Stimulated activated CD8-positive, alpha-beta memory T cell treated with anti-CD3 and anti-CD28 coated beads, Interleukin-15, amount 100 ng/mL, for 24 hours (primary cell): ENCODE measurements around the gene C10orf71.

Experiments used
- DNase-seq: peaks from one replicate; pipeline ENCODE4 v3.0.0-alpha.2; 2020; ENCODE audit warnings: low read depth

Gene C10orf71

DNA sequence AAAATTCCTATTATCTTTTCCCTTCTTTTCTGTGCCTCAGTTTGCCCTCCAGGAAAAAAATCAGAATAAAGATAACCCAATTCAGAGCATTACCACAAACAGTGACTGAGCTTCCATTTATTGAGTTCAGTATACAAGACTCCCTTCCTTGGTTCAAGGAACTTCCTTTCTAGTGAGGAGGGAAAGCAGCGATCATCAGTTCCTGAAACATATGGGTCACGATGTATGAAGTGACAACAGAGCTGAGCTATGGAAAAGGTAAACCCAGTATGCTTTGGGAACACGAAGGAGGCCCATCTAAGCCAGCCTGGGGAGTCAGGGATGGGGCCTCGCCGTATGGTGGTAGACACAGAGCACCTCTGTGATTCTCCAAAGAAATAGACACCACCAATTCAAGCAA is 15.8 kb downstream of the C10orf71 start:
- DNase-seq, result no peak

DNA sequence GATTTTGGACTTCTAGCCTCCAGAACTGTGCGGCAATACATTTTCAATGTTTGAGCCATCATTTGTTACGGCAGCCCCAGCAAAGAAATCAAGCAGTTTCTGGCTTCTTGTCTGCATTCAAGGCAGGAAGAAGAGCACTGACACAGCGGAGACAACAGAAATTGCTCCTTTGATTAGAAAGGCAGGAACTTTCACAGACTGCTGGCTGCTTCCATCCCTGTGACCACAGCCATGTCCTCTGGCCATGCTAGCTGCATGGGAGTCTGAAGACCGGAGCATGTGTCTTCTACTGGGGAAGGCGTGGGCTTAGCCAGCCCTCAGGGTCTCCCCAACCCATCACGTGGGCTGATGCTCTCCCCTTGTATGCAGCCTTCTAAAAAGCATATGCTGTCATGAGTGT is 19.1 kb downstream of the C10orf71 start:
- DNase-seq, result no peak

DNA sequence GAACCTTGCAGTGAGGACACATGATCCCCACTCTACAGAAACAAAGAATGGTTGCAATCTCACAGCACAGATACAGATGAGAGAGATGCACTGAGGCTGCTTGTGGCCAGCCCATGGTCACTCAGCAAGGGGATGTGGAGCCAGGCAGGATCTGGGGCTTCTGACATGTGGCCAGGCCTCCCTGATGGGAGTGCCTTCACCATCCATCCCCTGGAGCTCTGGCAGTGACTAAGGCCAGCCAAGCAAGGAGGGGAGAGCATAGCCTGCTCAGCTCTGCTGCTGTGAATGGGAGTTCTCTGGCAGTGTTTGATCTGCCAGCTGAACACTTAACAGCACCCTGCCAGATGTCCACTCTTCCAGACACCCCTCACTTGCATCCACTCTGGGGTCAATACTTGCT is 19.8 kb downstream of the C10orf71 start:
- no peak for DNase-seq

DNA sequence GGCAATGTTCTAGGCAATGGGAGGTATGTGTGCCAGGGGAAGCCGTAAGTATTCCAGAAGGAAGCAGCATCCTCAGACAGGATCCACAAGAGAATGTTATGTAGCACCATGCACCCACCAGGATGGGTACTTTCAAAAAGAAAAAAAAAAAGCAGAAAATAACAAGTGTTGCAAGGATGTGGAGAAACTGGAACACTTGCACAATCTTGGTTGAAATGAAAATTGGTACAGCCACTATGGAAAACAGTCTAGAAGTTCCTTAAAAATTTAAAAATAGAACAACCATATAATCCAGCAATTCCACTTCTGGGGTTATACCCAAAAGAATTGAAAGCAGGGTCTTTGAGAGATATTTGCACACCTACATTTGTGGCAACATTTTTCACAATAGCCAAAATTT is 20.2 kb downstream of the C10orf71 start:
- no peak for DNase-seq

DNA sequence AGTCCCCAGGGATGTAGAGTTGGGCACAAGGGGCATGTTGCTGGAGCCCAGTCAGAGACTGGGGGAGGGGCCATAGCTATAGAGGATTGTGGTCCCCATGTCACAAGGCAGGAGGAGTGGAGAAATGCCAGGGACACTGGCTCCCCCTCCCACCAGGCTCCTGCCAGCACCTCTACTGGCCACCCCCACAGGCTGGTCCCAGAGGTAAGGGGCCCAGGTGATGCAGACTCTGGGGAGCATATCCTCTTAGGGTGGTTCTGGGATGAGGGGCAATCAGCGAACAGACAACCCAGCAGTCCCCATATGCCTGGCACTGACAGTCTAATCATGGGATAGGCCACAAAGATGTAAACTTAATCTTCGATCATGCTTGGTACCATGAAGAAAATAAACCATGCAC is 21.2 kb downstream of the C10orf71 start:
- DNase-seq, result no peak

DNA sequence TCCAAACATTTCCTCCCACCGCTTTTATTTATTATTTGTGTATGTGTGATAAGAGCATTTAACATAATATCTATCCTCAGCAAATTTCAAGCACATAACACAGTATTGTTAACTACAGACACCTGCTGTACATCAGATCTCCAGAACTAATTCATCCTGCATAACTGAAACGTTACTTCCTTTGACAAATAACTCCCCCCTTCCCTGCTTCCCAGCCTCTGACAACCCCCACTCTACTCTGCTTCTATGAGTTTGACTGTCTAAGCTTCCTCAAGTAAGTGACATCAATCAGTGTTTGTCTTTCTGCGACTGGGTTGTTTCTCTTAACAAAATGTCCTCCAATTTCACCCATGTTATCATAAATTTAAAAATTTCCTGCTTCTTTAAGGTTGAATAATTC is 22.1 kb downstream of the C10orf71 start:
- DNase-seq, result no peak

DNA sequence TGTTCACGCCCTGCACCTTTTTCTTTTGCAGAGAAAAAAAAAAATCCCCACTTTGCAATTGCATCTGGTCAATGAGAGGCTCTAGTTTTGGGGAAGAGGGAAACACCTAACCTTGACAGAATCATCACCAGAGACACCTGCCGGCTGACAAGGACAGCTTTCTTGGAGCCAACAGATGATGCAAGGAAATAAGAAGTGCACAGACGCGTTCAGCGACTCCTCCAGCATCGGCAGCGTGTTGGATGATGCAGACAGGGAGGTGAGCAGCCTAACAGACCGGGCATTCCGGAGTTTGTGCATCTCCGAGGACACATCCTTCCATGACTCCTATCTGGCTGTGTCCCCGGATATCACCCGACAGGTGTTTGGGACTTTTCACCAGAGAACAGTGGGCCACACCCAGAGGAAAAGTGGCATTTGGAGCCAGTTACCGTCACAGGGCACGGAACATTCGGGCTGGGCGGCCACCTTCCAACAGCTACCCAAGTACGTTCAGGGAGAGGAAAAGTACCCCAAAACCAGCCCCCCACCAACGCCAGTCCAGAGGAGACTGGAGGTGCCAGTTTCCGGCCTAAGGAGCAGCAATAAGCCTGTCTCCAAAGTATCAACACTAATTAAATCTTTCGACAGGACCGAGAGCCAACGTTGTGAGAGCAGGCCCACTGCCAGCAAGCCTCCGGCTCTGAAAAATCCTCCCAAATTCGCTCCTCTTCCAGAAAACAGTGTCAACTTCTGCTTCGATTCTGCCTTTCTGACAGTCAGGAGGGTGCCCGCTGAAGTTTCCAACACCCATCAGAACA is 23.6 kb downstream of the C10orf71 start:
- DNase-seq, result no peak

DNA sequence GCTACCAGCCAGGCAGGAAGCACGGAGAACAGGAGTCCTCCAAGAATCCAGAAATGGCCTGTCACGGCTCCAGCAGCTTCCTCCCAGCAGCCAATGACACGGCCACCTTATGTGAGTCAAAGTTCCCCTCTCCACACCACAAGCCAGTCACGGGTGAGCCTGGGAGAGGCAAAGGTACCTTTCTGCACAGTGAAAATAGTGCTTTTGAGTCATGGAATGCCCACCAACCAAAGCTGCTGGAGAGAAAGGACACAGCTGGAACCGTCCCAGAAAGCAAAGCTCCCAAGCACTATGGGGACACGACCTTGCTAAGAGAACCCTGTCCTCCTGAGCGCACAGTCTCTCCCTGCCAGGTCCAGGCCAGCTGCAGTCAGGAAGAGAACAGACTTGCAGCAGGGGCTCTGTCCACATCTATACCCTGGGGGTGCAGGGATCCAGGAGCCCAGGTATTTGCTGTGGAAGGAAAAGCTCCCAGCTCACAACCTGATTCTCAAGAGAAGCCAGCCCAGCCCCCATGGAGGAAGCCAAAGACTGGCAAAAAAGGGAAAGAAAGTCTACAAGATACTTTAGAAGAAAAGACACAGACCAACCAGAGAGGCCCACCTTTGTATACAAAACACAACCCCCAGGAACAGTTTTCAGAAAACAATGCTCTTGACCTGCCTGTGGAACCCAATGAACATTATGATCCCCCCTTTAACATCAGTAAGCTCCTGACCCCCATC is 24.4 kb downstream of the C10orf71 start:
- DNase-seq, result no peak

DNA sequence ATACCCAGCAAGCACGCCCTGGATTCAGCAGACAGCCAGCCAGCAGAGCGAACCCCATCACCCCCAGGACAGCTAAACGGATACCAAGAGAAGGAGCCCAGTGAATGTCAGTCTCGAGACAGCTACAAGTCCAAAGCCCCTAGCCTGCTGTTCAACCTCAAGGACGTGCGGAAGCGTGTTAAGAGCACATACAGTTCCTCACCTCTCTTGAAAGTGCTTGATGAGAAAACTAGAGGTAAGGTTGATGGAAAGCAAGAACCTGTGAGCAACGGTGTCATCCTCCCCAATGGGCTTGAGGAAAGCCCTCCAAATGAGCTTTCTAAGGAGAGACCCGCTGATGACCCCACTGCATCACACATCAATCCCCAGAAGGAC is 24.9 kb downstream of the C10orf71 start:
- no peak for DNase-seq

DNA sequence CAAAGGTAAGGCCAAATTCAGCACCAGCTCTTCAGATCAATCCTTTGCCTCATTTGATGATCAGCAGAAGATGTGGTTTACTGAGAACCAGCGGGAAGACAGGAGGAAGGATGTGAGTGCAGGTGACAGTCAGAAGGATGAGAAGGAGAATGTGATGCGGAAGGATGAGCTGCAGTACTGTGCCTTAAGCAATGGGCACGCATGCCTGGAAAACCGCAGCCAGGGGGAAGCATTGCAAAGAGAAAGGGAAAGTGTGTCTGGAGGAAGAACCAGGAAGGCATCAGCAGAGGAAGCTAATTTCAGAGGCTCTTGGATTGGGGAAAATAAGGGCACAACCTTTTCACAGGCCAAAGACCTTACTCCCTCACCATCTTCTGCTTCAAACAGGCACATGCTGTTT is 25.7 kb downstream of the C10orf71 start:
- DNase-seq, result no peak

DNA sequence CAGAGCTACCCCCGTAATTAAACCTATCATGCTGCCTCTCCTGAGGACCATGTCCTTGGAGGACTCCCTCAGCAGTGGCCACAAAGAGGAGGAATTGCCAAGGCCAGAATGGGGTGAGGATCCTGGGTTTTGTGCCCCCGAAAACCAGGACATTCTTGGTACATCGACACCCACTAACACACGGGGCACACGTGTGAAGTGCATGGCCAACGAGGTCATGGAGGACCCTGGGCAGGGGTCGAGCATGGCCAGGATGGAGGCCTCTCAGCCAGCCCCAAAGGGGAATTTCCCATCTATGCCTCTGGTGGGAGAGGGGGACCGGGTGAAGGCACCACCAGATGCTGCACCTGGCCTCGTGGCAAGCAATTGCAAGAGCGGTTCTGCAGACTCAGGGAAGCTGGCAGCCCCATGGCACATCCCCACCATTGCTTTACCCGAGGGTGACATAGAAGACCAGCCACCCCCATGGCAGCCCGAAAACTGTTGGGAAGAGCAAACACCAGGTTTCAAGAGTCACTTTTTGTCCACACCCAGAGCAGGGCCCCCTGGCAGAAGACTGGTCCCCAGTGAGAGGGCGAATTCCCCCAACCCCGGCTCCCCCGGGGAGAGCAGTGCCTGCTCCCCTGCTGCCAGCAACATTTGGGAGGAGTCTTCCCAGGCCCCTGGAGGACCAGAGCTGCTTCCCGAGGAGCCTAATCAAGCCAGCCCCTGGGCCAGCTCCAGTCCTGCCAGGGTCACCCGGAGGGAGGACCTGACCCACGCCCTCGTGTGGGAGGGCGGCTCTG is 26.4 kb downstream of the C10orf71 start:
- no peak for DNase-seq

DNA sequence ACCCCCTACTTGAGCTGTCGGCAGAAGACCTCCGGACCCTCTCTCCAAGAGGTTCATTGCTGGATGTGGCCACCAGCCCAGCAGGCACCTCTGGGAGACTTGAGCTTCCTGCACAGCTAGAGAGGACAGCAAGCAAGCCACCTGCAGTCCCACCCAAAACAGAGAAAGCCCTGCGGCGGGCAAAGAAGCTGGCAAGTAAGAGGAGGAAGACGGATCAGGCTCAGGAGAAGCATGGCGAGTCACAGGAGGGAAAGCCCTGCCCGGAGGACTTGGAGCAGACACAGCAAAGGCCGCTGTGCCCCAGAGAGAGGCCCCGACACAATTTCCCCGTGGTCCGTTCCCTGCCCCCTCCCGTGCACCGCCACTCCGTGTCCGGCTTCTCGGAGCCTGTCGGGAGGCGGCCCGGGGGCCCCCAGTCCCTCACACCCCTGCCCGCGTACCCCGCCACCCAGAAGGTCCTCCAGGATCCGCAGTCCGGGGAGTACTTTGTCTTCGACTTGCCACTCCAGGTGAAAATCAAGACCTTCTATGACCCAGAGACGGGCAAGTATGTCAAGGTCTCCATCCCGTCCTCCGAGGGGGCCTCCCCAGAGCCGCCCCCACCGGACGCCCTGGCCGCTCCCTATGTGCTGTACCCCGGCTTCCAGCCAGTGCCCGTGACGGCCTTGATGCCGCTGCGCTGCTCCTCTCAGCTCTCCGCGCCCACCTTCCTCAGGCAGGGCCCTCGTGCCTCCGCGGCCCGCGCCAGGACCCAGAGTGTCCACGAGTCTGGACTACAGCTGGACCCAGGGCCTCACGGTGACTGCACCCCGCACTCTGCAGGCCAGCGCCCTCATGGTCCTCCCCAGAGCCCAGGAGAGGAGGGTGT is 27.2 kb downstream of the C10orf71 start:
- no peak for DNase-seq

DNA sequence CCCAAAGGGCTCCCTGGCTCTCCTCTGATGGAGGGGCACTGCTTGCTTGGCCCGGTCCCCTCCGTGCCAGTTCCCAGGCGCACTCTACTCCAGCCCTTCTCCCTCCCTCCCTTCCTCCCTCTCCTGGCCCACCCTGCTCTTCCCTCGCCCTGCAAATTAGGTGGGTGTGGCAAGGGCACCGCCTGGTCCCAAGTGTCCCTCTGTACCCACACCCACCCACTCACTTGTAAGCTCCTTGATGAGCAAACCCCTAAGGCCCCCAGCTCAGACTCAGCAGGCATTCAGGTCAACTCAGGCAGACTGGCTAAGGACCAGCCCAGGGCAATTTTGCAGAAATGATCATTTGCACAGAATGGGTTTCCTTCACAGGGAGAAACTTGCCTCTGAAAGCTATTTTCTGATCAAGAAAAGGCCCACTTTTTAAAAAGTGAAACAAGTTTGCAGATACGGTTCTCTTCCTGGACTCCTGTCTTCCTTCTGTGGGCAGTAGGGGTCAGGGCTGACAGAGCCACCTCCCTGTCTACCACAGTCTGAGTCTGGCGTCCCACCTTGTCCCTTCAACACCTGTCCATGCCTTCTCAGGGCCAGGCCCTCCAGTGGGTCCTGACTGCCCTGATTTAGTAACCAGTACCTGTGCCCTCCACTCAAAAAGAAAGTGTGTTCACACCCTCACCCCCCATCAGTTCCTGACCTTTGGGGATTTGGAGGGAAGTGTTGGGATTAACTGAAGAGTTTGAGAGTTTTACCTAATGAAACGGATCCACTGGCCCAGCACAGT is 28.3 kb downstream of the C10orf71 start:
- DNase-seq, result no peak

DNA sequence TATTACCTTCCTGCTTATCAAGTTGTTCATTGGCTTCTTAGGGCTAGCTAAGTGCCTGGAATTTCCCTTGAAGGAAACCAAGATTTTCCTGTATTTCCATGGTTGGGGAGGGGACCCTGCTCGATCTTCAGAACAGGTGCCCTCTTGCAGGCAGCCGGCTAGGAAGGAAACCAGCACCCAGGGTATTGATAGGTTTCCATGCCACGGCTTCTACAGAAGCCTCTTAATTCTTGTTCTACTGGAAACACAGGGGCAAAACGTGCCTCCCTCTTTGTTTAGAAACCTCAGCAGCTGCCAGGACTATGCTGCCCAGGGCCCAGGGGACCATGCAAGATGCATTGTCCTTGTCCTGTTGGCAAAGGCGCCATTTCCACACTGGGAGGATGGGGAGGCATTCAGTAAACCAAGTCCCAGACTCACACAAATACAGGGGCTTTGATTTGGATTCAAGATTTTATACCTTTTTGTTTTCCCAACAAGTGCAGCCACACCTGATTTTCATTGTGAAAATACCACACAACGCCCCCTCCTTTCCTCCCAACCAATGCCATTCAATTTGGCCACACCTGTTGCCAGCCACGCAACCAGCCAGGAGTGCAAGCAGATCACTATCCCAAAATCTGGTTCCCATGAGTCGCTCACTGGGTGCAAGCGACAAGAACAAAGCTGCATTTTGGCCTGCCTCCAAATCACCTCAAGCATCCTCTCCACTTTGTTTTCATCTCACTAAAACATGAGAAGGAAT is 29.6 kb downstream of the C10orf71 start:
- no peak for DNase-seq

DNA sequence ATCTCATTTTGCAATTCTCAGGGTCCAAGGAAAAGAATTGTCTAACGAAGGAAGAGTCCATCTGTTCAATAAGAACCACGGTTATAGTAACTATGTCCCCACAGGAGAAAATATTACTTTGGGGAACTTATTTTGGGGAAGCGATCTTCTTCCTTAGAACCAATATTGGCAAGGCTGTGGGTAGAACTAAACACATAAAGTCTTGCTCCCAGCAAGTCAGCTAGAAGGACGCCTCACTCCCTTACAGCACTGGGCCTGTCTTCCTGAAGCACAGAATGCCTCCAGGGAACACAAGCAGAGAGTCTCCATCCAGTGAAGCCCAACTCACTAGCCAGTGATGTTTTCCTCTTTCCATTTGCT is 30.2 kb downstream of the C10orf71 start:
- no peak for DNase-seq

DNA sequence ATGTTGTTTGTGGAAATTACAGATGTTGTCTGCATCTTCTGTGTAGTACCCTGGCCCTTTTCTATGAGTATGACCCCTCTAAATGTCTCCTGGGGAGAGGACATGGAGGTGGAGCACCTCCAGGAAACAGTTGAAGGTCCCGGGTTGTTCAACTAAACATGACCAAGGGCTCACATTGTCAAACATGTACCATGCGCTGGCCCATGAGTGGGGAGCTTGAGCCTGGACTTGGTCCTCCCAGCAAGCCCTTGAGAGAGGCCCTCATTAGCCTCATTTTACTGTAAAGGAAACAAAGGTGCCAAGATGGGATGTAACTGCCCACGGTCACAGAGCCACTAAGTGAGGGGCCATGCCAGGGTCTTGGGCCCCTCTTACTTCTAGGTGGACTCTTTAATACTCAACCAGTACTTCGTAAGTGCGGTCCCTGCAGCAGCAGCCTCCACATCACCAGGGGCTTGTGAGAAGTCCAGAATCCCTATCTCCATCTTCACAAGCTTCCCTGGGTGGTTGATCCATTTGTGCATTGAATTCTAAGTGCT is 31.2 kb downstream of the C10orf71 start:
- no peak for DNase-seq

DNA sequence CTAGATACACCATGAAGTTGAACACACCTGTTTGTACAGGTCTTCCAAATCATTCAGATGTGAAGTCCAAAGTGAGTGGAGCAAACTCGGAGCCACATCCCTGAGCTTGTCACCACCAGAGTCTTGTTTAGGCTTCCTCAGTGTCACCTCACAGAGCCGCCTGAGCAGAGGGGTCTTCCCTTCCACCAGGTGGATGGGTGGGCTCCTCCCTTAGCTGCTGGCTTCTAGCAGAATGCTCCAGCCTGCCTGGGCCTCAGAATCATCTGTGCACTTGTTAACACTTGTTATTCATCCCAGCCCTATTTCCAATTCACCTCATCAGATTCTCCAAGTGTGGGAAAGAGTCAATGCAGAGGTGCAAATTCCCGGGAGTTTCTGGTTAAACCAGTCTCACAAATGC is 32.5 kb downstream of the C10orf71 start:
- no peak for DNase-seq

DNA sequence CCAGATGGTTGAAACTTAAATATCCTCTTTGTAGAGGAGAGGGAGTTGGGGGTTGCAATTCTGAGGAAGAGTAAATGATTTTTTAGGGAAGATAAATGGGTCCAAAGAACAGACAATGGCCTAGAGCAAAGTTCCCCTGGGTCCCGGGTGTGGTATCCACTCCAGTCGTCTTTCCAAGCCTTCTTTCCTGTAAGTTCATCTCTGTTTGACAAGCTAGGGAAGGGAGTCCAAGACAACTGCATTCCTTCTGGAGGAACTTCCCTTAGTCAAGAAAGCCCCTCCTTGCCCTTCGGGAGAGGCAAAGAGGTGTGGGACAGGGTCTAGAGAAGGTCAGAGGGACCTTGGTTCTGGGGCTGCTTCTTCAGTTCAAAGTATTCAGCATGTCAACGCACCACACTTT is 33.4 kb downstream of the C10orf71 start:
- DNase-seq, result no peak

DNA sequence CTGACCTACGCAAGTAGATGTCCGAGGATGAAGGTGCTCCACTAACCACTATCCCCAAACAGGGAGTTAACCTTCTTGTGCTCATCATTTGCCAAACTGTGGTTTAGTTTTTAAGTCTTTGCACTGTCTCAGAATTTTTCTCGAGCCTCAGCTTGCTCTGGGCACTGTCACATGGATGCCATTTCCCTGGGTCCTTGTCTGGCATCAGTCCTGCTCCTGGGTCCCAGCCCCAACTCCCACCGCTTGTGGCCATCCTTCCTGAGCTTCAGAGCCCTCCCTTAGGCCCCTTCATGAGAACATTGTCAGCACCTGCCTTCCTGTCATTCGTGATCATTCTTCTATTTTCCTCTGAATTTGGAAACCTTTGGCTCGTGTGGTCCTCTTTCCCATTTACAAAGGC is 33.8 kb downstream of the C10orf71 start:
- no peak for DNase-seq

DNA sequence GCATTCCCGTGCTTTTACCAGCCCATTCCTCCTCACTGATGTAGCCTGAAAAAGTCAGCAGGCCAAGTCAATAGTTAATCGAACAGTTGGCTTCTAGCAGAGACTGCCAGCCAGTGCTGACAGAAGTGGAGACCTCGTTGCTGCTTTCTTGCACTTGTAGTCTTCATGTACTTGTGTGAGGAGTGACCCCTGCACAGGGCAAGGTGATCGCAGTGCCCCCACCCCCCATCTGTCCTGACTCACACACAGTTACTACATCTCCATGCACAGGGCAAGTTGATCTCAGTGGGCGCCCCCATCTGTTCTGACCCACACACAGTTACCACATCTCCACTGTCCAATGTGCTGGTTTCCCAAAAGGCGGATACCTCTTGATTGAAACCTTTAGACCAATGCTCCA is 34.2 kb downstream of the C10orf71 start:
- DNase-seq, result no peak
